Choroid plexus epithelial cell (primary cell): ENCODE results near the gene SEC14L1.
A peak's percentile ranks its signal among the peaks of the same experiment; 100 is the strongest.

Experiments
- DNase-seq: peaks from one replicate; pipeline ENCODE4 v3.0.0-alpha.2; 2010; ENCODE audit warnings: low read depth
- H3K4me3 ChIP-seq: 2 replicates; pipeline ENCODE4 v1.5.1; 2011; ENCODE audit warnings: low read depth, mild to moderate bottlenecking, control low read depth, low read length, moderate library complexity
- TF ChIP-seq, protein P1 (sequence below): conservative IDR thresholded peaks from 2 replicates; pipeline ENCODE4 v1.5.1; 2011; ENCODE audit warnings: low read depth, mild to moderate bottlenecking, control low read depth, inconsistent platforms, low read length, moderate library complexity

SEC14L1 gene

DNA sequence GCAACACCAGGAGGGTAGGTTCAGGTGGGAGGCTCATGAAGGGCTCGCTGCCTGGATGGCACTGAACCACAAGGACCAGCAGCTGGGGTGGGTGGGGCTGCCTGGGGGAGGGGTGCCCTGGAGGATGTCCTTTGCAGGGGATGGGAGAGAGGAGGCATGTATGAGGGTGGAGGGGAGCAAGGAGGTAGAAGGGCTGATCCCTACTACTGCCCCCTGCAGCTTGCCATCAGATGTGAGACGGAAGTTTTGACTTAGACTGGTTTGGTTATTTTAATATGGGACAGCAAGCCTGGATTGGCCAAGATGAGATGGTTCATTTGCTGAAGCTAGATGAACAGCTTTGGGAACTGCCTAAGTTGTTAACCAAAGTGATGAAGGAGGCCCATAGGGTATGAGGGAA, 115.9 kb downstream of the SEC14L1 start:
- TF ChIP-seq, protein P1, sequence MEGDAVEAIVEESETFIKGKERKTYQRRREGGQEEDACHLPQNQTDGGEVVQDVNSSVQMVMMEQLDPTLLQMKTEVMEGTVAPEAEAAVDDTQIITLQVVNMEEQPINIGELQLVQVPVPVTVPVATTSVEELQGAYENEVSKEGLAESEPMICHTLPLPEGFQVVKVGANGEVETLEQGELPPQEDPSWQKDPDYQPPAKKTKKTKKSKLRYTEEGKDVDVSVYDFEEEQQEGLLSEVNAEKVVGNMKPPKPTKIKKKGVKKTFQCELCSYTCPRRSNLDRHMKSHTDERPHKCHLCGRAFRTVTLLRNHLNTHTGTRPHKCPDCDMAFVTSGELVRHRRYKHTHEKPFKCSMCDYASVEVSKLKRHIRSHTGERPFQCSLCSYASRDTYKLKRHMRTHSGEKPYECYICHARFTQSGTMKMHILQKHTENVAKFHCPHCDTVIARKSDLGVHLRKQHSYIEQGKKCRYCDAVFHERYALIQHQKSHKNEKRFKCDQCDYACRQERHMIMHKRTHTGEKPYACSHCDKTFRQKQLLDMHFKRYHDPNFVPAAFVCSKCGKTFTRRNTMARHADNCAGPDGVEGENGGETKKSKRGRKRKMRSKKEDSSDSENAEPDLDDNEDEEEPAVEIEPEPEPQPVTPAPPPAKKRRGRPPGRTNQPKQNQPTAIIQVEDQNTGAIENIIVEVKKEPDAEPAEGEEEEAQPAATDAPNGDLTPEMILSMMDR = peak; percentile 29
- H3K4me3 ChIP-seq = no peak overlapping the region
- no peak for DNase-seq

DNA sequence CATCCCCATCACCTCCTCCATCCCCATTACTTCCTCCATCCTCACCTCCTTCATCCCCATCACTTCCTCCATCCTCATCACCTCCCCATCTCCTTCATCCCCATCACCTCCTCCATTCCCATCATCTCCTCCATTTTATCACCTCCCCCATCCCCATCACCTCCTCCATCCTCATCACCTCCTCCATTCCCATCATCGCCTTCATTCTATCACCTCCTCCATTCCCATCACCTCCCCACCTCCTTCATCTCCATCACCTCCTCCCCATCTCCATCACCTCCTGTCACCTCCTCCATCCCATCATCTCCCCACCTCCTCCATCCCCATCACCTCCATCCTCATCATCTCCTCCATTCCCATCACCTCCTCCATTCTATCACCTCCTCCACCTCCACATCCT, 116.4 kb downstream of the SEC14L1 start:
- TF ChIP-seq, protein P1 = no peak
- DNase-seq = no peak
- H3K4me3 ChIP-seq = no peak overlapping the region

DNA sequence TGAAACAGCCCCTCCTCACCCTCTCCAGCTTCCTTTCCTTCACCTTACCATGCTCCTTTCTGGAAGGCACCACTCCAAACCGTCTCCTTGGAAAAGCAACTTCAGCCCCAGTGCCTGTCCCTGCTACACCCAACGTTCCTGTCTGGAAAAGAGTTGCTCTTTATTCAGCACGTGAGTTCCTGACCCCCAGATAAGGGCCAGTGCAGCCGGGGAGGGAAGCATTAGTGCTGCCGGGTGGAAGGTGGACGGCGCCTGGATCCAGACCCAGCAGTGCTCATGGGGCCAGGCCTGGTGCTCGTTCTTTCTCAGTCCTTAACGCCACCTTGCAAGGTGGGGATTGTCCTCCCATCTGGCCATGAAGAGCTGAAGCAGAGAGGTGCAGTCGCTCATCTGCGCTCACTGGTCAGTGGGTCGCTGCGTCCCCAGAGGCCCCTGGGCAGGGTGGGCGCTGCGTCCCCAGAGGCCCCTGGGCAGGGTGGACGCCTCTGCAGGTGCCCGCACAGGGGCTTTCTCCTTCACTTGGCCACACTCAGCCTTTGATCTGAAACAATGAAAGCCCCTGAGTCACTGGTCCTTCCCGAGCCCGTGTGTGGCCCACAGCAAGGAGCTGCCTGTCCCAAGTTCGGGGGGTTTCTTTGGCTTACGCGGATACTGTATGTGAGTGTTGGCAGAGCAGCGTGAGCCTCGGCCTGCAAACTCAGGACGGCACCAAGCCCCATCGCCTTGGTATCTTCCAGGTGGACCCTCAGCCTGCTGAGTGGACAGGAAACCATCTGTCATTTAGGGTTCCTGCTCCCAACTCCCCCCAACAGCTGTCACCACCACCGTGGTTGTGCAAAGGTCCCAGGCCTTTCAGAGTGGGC, 117.1 kb downstream of the SEC14L1 start:
- TF ChIP-seq, protein P1 = no peak
- no peak for DNase-seq
- no peak overlapping the region for H3K4me3 ChIP-seq

DNA sequence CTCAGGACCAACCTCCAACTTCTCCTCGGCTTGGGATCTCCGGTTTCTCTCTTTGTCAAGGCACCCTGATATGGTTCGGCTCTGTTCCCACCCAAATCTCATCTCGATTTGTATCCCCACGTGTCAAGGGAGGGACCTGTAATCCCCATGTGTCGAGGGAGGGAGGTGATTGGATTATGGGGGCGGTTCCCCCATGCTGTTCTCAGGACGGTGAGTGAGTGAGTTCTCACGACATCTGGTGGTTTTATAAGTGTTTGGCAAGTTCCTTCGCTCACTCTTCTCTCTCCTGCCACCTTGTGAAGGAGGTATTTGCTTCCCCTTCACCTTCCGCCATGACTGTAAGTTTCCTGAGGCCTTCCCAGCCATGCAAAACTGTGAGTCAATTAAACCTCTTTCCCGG, 117.9 kb downstream of the SEC14L1 start:
- no peak overlapping the region for H3K4me3 ChIP-seq
- DNase-seq = no peak
- TF ChIP-seq, protein P1 = no peak

DNA sequence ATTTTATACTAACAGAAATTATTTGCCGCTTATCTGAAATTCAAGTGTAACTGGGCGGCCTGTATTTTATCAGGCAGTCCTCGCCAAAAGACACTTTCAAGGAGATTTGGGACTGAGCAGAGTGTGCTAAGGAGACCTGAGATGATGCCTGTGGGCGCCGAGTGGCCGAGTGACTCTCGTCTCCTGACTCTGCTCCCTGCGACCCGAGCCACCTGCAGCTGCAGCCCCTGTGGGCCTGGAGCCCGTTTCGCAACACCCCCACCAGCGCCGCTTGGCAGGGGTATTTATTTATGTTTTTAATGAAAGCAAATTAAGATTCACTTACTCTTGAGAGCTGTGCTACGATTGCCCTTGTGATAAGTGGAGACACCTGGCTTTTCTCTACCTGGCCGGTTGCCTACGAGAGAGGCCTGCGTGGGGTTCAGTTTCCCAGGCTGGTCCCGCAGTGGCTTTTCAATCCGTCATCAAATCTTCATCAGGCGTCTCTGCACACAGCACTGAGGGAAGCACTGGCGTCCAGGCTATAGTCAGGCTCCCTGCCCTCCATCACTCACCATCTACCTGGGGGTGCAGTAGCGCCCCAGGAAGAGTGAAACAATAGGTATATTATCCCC, 124.0 kb downstream of the SEC14L1 start:
- TF ChIP-seq, protein P1 = no peak
- H3K4me3 ChIP-seq = no peak overlapping the region
- no peak for DNase-seq

DNA sequence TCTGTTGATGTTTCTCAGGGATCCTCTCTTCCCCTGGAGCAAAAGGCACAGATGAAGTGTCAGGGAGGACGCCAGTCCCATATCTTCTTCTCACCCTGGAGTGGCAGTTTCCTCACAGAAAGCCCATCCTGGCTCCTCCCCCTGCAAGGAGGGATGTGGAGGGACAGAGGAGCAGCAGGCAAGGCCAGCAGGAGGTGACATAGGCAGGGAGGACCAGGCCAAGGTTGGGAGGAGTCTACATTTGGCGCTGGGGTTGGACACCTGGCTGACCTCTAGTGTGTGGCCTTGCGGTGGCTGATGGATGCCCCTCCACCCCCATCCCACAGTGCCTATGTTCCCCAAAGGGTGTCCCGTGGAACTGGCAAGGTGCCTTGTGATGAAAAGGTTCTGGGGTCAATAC, 125.4 kb downstream of the SEC14L1 start:
- no peak for DNase-seq
- TF ChIP-seq, protein P1 = no peak

More for the DNA sequence above, 125.4 kb downstream of the SEC14L1 start:
- H3K4me3 ChIP-seq = no peak overlapping the region
